ENCODE data around the gene PPP4R2.

The PPP4R2 gene

GRCh38 chr3:73043414-73043813 is 46.8 kb downstream of the PPP4R2 start:
- no peak for TF ChIP-seq FOXA1 (IDR thresholded peaks at IDR 0.05)
- ChIA-PET POLR2A (no interaction called here), CTCF (no interaction called here)
- DNase-seq (ENCODE audit: extremely low spot score): no peak

DNA sequence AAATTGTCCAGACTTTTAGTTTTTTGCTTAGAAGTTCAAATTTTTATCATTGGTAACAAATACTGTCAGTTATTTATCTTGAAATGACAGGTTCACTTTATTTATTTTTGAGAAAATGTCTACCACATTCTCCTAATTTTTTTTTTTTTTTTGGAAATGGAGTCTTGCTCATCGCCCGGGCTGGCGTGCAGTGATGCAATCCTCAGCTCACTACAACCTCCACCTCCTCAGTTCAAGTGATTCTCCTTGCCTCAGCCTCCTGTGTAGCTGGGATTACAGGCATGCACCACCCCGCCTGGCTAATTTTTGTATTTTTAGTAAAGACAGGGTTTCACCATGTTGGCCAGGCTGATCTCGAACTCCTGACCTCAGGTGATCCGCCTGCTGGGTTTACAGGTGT is 48.8 kb downstream of the PPP4R2 start:
- no peak for DNase-seq (ENCODE audit: extremely low spot score)
- POLR2A ChIA-PET: no interaction called here
- CTCF ChIA-PET: interaction anchor here (1.0 kb wide), 1 partner anchor 12 kb away, joined by 4 read pairs; no protein-coding TSS in a partner anchor

GRCh38 chr3:73046195-73046594 is 49.6 kb downstream of the PPP4R2 start:
- DNase-seq (ENCODE audit: extremely low spot score): no peak
- ChIA-PET POLR2A (no interaction called here), CTCF (interaction anchor here (1.0 kb wide), 1 partner anchor 11 kb away, joined by 4 read pairs; no protein-coding TSS in a partner anchor)
- TF ChIP-seq L3MBTL2 (conservative IDR thresholded peaks at IDR 0.05): no peak
- TF ChIP-seq ARNT (IDR thresholded peaks at IDR 0.05): no peak
- TF ChIP-seq FOXA1 (IDR thresholded peaks at IDR 0.05): no peak
- TF ChIP-seq ZNF384 (IDR thresholded peaks at IDR 0.05): no peak
- TF ChIP-seq HDGF (IDR thresholded peaks at IDR 0.05; ENCODE audit: borderline replicate concordance): no peak
- TF ChIP-seq FOXK2 (IDR thresholded peaks at IDR 0.05): no peak
- TF ChIP-seq CTBP1 (IDR thresholded peaks at IDR 0.05; ENCODE audit: borderline replicate concordance): no peak
- TF ChIP-seq TARDBP (IDR thresholded peaks at IDR 0.05): no peak
- TF ChIP-seq SP1 (IDR thresholded peaks at IDR 0.05): no peak
- no peak for TF ChIP-seq FOXM1 (IDR thresholded peaks at IDR 0.05; ENCODE audit: borderline replicate concordance)
- no peak for TF ChIP-seq NFRKB (IDR thresholded peaks at IDR 0.05)
- TF ChIP-seq ELF4 (IDR thresholded peaks at IDR 0.05): no peak
- TF ChIP-seq LEF1 (IDR thresholded peaks at IDR 0.05; ENCODE audit: borderline replicate concordance): no peak

More for the DNA sequence above, 48.8 kb downstream of the PPP4R2 start:
- TF ChIP-seq LEF1 (IDR thresholded peaks at IDR 0.05; ENCODE audit: borderline replicate concordance): no peak
- TF ChIP-seq HDGF (IDR thresholded peaks at IDR 0.05; ENCODE audit: borderline replicate concordance): no peak
- no peak for TF ChIP-seq ARNT (IDR thresholded peaks at IDR 0.05)
- no peak for TF ChIP-seq FOXM1 (IDR thresholded peaks at IDR 0.05; ENCODE audit: borderline replicate concordance)
- TF ChIP-seq TARDBP (IDR thresholded peaks at IDR 0.05): no peak
- no peak for TF ChIP-seq BHLHE40 (IDR thresholded peaks at IDR 0.05; ENCODE audit: borderline replicate concordance)
- TF ChIP-seq ZNF384 (IDR thresholded peaks at IDR 0.05): no peak
- no peak for TF ChIP-seq NFRKB (IDR thresholded peaks at IDR 0.05)
- TF ChIP-seq, protein P1, sequence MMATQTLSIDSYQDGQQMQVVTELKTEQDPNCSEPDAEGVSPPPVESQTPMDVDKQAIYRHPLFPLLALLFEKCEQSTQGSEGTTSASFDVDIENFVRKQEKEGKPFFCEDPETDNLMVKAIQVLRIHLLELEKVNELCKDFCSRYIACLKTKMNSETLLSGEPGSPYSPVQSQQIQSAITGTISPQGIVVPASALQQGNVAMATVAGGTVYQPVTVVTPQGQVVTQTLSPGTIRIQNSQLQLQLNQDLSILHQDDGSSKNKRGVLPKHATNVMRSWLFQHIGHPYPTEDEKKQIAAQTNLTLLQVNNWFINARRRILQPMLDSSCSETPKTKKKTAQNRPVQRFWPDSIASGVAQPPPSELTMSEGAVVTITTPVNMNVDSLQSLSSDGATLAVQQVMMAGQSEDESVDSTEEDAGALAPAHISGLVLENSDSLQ (IDR thresholded peaks at IDR 0.05): no peak
- TF ChIP-seq SP1 (IDR thresholded peaks at IDR 0.05): no peak

GRCh38 chr3:73049319-73049718 is 52.7 kb downstream of the PPP4R2 start:
- ChIA-PET CTCF (no interaction called here), POLR2A (no interaction called here)
- no peak for TF ChIP-seq TARDBP (IDR thresholded peaks at IDR 0.05)
- no peak for DNase-seq (ENCODE audit: extremely low spot score)

GRCh38 chr3:73052857-73053256 is 56.2 kb downstream of the PPP4R2 start:
- DNase-seq (ENCODE audit: extremely low spot score): no peak
- ChIA-PET CTCF (no interaction called here), POLR2A (no interaction called here)

GRCh38 chr3:73055583-73055982 is 59.0 kb downstream of the PPP4R2 start:
- TF ChIP-seq L3MBTL2 (conservative IDR thresholded peaks at IDR 0.05) (no peak), BHLHE40 (IDR thresholded peaks at IDR 0.05; ENCODE audit: borderline replicate concordance) (no peak), FOXM1 (IDR thresholded peaks at IDR 0.05; ENCODE audit: borderline replicate concordance) (no peak), LEF1 (IDR thresholded peaks at IDR 0.05; ENCODE audit: borderline replicate concordance) (no peak), FOXK2 (IDR thresholded peaks at IDR 0.05) (no peak), ZNF384 (IDR thresholded peaks at IDR 0.05) (no peak), HDGF (IDR thresholded peaks at IDR 0.05; ENCODE audit: borderline replicate concordance) (no peak), NFRKB (IDR thresholded peaks at IDR 0.05) (no peak), TARDBP (IDR thresholded peaks at IDR 0.05) (no peak), SUZ12 (IDR thresholded peaks at IDR 0.05) (no peak), ELF4 (IDR thresholded peaks at IDR 0.05) (no peak), FOXA1 (IDR thresholded peaks at IDR 0.05) (no peak)
- TF ChIP-seq, protein P1 (IDR thresholded peaks at IDR 0.05): no peak
- CTCF ChIA-PET: interaction anchor here (0.5 to 2.2 kb wide), 6 partner anchors 36 to 231 kb away, joined by 3 to 7 read pairs (median 4); partner anchors contain the start of gene PPP4R2
- DNase-seq (ENCODE audit: extremely low spot score): no peak
- POLR2A ChIA-PET: no interaction called here

More at GRCh38 chr3:73052857-73053256, 56.2 kb downstream of the PPP4R2 start:
- no peak for TF ChIP-seq NFRKB (IDR thresholded peaks at IDR 0.05)
- TF ChIP-seq ZNF384 (IDR thresholded peaks at IDR 0.05): no peak
- TF ChIP-seq LEF1 (IDR thresholded peaks at IDR 0.05; ENCODE audit: borderline replicate concordance): no peak
- TF ChIP-seq HDGF (IDR thresholded peaks at IDR 0.05; ENCODE audit: borderline replicate concordance): no peak
- TF ChIP-seq TARDBP (IDR thresholded peaks at IDR 0.05): no peak
- no peak for TF ChIP-seq SP1 (IDR thresholded peaks at IDR 0.05)
- no peak for TF ChIP-seq L3MBTL2 (conservative IDR thresholded peaks at IDR 0.05)
- TF ChIP-seq, protein P1 (IDR thresholded peaks at IDR 0.05): no peak
- no peak for TF ChIP-seq ARNT (IDR thresholded peaks at IDR 0.05)
- no peak for TF ChIP-seq SUZ12 (IDR thresholded peaks at IDR 0.05)
- TF ChIP-seq ELF4 (IDR thresholded peaks at IDR 0.05): no peak
- no peak for TF ChIP-seq FOXM1 (IDR thresholded peaks at IDR 0.05; ENCODE audit: borderline replicate concordance)
- no peak for TF ChIP-seq FOXA1 (IDR thresholded peaks at IDR 0.05)
- TF ChIP-seq FOXK2 (IDR thresholded peaks at IDR 0.05): no peak
- no peak for TF ChIP-seq BHLHE40 (IDR thresholded peaks at IDR 0.05; ENCODE audit: borderline replicate concordance)
- TF ChIP-seq CTBP1 (IDR thresholded peaks at IDR 0.05; ENCODE audit: borderline replicate concordance): no peak
